Measurements from ENCODE around the gene SEMA5A. TPM values are rescaled to one million over a fixed set of nuclear protein-coding genes. Genes with fewer than 3 reads are reported as not detected.

SEMA5A gene
- total and polyA plus RNA-seq, 2 of the 13 experiments (the other 11 are each of a cell fraction or from before 2014, with no cell fraction given), result 0.01 TPM; not detected in 1

GRCh38 chr5:9192266-9192665, 353.6 kb downstream of the SEMA5A start:
- H4K20me1 ChIP-seq (ENCODE audit: insufficient read depth, low read length), result no peaks in the 10 kb centered on the region
- in situ Hi-C loops (cut with HindIII; ENCODE audit: extremely low pct_ligation_motif_present, low pct_unique_long_range_greater_than_20kb), result no loop called here
- ChIA-PET CTCF (ENCODE audit: low intra/inter-chr PET ratio, low total read pairs) (no interaction called here), POLR2A (no interaction called here)
- H3K4me2 ChIP-seq (ENCODE audit: low read depth, low read length), result no peak overlapping the region
- ATAC-seq (no peak), DNase-seq (ENCODE audit: low spot score) (no peak), FAIRE-seq (no peak)
- no peaks in the 10 kb centered on the region for H3K79me2 ChIP-seq (ENCODE audit: insufficient read depth, low read length)
- no peaks in the 10 kb centered on the region for H3K36me3 ChIP-seq (replicated peaks in 1 of 2; ENCODE audit: control insufficient read depth in 1 of 2, insufficient read depth in 2 of 2, low read length in 2 of 2)
- H3K9ac ChIP-seq (ENCODE audit: insufficient read depth, low read depth, low read length), result no peak overlapping the region
- no peak overlapping the region for H3K4me3 ChIP-seq (replicated peaks in 1 of 3; ENCODE audit: insufficient read depth in 1 of 3, low read depth in 2 of 3, low read length in 3 of 3)
- intact Hi-C loops (cut with micrococcal nuclease; ENCODE audit: unreplicated experiment), result no loop called here
- H2AFZ ChIP-seq (ENCODE audit: low read length), result no peak overlapping the region
- no peaks in the 10 kb centered on the region for H3K27me3 ChIP-seq (ENCODE audit: control insufficient read depth in 1 of 2, insufficient read depth in 2 of 2, low read length in 2 of 2)
- no peak overlapping the region for H3K27ac ChIP-seq (ENCODE audit: extremely low read length, insufficient read depth, low read length)
- 0% methylated on average over 2 of the region's 2 CpGs for WGBS (ENCODE audit: low lambda C conversion rate)
- no peaks in the 10 kb centered on the region for H3K9me3 ChIP-seq (ENCODE audit: low read length)
- no TSS peak for BruUV-seq (replicated peaks)
- H3K4me1 ChIP-seq (ENCODE audit: insufficient read depth, low read length), result no peaks in the 10 kb centered on the region
- TF ChIP-seq, protein P1, sequence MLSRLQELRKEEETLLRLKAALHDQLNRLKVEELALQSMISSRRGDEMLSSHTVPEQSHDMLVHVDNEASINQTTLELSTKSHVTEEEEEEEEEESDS (CRISPR knock-in tag; IDR thresholded peaks at IDR 0.05; ENCODE audit: borderline replicate concordance), result no peak
- TF ChIP-seq ZNF709 (CRISPR knock-in tag; IDR thresholded peaks at IDR 0.05), result no peak
- no peak for TF ChIP-seq ZMYM3 (CRISPR knock-in tag; IDR thresholded peaks at IDR 0.05)
- no peak for TF ChIP-seq CHD2 (IDR thresholded peaks at IDR 0.05; ENCODE audit: low read depth, low read length)
- TF ChIP-seq MYPOP (CRISPR knock-in tag; IDR thresholded peaks at IDR 0.05), result no peak
- no peak for TF ChIP-seq ZSCAN22 (CRISPR knock-in tag; IDR thresholded peaks at IDR 0.05)
- TF ChIP-seq NR2F2 (IDR thresholded peaks at IDR 0.05; ENCODE audit: borderline replicate concordance, low read depth), result no peak
- no peak for TF ChIP-seq ZNF503 (CRISPR knock-in tag; IDR thresholded peaks at IDR 0.05)
- TF ChIP-seq ZNF710 (CRISPR knock-in tag; IDR thresholded peaks at IDR 0.05; ENCODE audit: borderline replicate concordance), result no peak
- no peak for TF ChIP-seq REST (IDR thresholded peaks at IDR 0.05; ENCODE audit: borderline replicate concordance in 1 of 2, low read depth in 1 of 2, low read length in 2 of 2)
- TF ChIP-seq ZNF766 (CRISPR knock-in tag; IDR thresholded peaks at IDR 0.05; ENCODE audit: borderline replicate concordance), result no peak
- TF ChIP-seq BCLAF1 (IDR thresholded peaks at IDR 0.05), result no peak
- no peak for TF ChIP-seq MTA3 (CRISPR knock-in tag; IDR thresholded peaks at IDR 0.05)
